ENCODE data around the gene GMDS.

Gene GMDS

GRCh38 chr6:1971612-1972011 lies 273.8 kb downstream of the GMDS start:
- DNase-seq: no peak

DNA sequence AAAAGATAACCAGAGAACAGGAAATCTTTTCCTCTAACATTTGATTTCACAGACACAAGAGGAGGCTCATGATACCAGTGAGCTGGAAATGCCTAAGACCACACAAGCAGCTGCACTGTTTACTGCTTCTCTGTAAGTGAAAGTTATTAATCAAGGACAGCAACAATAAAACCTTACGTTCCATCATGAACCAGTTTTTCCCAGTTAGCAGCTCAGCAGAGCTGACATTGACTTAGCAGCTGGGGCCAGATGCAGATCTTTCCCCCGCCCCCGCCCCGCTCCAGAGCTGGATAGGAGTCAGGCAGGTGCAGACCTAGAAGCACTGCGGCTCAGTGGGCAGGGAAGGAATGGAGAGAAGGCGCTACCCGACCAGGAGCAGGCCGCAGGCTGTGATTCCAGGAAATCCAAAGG lies 275.2 kb downstream of the GMDS start:
- no peak for DNase-seq

DNA sequence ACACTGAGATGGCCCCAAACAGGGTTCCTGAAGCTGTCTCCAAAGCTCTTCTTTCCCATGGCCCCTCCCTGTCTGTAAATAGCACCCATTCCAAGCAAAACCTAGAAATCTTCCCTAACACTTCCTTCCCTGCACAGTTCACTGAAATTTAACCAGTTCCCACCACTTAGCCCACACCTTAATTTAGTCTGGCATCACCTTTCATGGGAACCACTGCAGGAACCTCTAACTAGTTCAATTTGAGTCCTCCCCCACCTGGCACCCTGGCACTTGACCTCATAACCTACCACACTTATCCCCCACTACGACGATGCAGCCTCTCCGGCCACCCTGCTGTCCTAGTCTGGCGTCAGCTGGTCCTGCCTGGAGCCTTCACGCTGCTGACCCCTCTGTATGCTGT lies 278.7 kb downstream of the GMDS start:
- no peak for DNase-seq

DNA sequence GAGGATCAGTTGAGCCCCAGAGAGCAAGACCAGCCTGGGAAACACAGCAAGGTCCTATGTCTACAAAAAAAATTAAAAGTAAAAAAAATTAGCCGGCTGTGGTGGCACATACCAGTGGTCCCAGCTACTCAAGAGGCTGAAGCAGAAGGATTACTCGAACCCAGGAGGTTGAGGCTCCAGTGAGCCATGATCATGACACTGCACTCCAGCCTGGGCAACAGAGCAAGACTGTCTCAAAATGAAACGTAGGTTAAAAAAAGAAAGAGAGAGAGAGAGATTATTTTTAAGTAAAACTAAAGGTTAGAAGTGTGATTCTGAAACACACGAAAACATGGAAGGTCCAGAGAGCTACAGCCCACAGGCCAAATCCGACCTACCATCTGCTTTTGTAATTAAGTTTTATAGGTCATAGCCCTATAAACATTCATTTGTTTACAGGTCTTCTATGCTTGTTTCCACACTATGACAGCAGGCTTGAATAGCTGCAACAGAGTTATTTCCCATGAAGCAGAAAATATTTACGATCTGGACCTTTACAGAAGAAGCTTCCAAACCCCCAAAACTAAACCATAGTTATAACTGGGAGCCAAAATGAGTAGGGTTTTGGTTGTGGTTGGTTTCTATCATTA lies 279.7 kb downstream of the GMDS start:
- no peak for DNase-seq

- no peak for DNase-seq
Measured at GRCh38 chr6:1963596-1963995, 281.8 kb downstream of the GMDS start.

DNA sequence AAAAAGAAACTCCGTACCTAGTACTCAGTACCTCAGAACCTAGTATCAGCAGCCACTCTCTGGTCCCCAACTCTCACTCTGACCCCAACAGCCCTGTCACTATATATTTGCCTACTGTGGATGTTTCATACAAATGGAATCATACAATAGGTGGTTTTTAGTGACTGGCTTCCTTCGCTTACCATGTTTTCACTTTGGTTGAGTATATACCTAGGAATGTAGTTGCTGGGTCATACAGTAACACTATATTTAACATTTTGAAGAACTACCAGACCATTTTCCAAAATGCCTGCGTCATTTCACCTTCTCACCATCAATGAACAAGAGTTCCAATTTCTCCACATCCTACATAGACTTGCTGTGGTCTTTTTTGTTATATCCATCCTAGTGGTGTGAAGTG lies 283.2 kb downstream of the GMDS start:
- no peak for DNase-seq

DNA sequence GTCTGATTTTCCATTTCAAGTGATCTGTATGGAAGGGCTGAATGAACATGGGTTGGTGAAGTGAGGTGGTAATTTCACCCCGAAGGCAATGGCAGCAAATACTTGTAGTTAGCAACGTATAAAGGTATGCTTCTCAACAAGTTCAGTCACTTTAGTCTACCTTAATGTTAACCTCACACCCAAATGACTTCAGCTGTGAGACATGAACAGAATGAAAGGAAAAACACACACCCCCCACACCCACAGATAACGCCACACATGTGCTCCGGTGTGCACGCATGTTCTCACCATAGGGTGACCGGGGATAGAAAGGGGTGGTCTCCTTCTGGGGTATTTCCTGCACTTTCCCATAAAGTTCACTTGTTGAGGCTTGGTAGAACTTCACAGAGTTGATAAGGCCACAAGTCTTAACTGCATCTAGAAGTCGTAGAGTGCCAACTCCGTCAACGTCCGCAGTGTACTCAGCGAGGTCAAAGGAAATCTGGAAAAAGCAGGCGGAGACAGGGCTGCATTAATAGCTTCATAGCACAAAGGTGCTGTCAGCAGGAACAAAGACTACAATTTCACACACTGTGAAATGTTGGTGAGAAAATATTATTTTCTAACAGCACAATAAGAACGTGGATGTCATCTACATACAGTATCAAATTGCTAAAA lies 284.8 kb downstream of the GMDS start:
- DNase-seq: no peak

- DNase-seq: no peak
Measured at GRCh38 chr6:1958257-1958656, 287.1 kb downstream of the GMDS start.

- DNase-seq: no peak
Measured at GRCh38 chr6:1957746-1958145, 287.7 kb downstream of the GMDS start.

DNA sequence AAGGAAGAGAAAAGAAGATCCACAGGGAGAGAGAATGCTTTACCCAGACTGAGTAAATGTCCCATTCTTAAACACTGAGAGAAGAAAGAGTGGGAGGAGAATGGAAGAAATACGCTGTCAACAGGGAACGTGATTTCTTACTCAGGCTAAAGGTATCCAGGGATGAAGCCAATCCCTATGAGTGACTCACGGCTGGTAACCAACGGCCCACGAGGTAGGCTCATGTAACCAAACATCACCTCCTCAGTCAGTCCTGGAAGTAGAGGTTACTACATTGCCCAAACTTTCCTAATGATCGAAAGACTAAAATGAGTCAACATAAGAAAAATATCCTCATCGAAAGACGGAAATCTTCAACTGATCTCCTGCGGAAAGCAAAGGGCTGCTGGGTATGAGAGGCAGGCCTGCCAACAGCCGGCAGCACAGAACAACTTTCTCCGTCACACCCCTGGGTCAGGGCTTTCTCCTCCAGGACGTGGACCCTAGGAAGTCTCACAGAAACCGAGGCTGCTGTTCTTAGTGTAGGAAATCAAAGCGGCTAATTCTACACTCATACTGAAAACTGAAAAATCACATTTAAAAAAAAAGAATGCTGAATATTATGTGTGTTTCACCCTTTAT lies 292.6 kb downstream of the GMDS start:
- DNase-seq: no peak

DNA sequence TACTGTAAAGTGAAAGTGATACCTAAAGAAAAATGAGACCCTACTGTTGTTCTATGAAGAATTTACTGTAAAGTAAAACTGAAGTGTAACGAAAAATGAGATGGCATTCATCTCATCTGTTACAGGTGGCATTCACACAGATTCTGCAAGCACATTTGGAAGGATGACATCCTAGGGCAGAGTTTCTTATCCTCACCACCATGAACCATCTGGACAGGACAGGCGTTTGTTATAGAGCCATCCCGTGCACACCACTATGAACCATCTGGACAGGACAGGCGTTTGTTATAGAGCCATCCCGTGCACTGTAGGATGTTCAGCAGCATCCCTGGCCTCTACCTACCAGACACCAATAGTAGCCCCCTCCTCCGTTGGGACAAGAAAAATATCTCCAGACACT lies 294.8 kb downstream of the GMDS start:
- DNase-seq: no peak

DNA sequence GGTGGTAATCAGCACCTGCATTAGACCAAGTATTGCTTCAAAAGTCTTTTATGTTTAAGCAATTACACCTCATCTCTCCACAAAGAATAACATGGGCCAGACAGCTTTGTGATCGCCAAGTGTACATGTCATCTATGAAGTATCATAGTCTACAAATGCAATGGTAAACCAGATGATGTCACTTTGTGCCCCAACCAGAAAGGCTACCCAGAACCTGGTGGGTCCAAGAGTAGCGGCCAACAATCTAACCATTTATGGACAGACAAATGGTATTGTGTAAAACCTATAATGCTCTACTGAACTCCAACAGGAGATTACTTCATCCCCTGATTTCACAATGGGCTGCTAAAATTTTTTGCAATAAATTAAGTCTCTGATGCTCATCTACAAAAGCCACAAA lies 295.9 kb downstream of the GMDS start:
- no peak for DNase-seq

DNA sequence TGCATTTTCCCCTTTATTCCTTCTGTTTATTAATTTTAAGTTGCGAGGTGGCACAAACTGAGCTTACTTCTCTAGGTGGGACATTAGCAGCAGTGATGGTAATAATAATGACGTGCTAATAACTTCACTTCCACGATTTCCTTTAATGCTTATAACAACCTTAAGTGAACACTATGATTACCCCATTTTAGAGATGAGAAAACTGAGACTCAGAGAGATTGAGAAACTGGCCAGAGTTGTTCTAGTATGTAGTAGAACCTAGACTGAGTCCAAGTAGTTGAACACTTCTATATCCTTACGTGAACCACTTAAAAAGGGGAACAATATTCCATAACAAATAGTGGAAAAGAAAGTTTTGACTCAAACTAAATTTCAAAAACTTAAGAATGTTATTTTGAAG lies 297.5 kb downstream of the GMDS start:
- no peak for DNase-seq

GRCh38 chr6:1946583-1946982 lies 298.8 kb downstream of the GMDS start:
- no peak for DNase-seq

GRCh38 chr6:1945235-1945832 lies 300.1 kb downstream of the GMDS start:
- no peak for DNase-seq

GRCh38 chr6:1942834-1943233 lies 302.6 kb downstream of the GMDS start:
- DNase-seq: no peak

GRCh38 chr6:1941534-1941933 lies 303.9 kb downstream of the GMDS start:
- no peak for DNase-seq

DNA sequence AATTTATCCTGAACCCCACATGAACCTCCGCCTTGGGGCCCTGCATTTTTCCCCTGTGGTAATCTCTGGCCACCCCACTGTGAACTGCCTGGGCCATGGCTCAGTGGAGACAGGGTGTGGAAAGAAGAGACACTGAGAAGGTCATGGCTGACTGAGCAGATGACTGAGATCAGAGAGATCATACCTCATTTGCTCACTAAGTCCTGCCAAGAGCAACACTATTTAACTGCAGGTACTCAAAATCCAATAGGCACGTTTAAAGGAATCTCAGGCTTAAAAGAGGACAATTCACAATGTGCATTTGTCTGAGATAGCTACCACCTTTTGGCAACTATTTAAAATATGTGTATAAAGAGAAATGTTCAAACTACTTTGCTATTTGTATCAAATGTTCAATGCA lies 305.0 kb downstream of the GMDS start:
- DNase-seq: no peak

DNA sequence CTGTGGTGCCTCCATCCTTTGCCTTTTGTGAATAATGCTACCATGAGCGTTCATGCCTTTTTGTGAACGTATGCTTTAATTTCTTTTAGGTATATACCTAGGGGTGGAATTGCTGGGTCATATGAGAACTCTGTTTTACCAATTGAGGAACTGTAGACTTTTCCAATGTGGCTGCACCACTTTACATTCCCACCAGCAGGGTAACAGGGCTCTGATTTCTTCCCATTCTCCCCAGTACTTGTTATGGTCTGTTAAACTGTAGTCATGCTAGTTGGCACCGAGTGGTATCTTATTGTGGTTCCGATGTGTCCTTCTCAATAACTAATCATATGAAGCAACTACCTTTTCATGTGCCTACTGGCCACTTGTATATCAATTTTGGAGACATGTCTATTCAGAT lies 312.1 kb downstream of the GMDS start:
- no peak for DNase-seq

GRCh38 chr6:1931817-1932216 lies 313.6 kb downstream of the GMDS start:
- no peak for DNase-seq

DNA sequence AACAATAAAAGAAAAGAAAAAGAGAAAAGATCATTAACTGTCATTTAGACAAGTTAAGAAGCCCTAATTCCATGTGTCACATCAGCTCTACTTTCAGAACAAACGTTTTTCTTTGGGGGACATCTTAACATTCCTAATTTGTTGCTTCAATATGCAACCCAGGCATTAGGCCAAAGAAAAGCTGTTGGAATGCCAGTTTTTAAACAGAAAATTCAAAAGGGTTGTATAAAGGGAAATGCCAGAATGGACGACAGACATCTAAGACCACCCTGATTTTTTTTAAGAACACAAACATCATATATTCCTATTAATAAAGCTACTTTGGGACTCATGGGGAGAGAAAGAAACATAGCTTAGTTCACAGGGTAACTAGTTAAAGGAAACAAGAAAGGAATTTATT lies 315.0 kb downstream of the GMDS start:
- DNase-seq: no peak

- no peak for DNase-seq
Measured at GRCh38 chr6:1929931-1930330, 315.5 kb downstream of the GMDS start.

- no peak for DNase-seq
Measured at GRCh38 chr6:1925743-1926430, 319.5 kb downstream of the GMDS start.

DNA sequence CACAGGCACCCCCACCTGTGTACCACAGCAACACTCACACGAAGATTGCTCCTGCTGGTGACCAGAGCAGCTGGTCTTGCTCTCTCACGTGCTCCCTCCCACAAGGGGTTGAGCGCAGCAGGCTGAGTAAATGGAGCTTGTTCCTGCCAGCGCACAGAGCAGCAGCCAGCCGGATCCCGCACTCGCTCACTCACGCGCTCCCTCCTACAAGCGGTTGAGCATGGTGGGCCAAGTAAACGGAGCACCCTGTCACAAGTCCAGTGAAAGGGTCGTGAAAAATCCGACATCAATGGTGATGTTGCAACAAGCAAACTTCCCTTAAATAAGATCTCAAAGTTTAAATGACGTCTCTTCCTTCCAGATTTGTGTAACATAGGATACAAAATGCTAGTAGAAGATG lies 322.0 kb downstream of the GMDS start:
- no peak for DNase-seq
